ENCODE measurements around the gene SPTLC2. TPM values are rescaled to one million over a fixed set of nuclear protein-coding genes. Genes with fewer than 3 reads are reported as not detected.
A peak's percentile ranks its signal among the peaks of the same experiment; 100 is the strongest.

The SPTLC2 gene
- total RNA-seq, 1 donor from 2014 or later: 63.6 TPM

DNA sequence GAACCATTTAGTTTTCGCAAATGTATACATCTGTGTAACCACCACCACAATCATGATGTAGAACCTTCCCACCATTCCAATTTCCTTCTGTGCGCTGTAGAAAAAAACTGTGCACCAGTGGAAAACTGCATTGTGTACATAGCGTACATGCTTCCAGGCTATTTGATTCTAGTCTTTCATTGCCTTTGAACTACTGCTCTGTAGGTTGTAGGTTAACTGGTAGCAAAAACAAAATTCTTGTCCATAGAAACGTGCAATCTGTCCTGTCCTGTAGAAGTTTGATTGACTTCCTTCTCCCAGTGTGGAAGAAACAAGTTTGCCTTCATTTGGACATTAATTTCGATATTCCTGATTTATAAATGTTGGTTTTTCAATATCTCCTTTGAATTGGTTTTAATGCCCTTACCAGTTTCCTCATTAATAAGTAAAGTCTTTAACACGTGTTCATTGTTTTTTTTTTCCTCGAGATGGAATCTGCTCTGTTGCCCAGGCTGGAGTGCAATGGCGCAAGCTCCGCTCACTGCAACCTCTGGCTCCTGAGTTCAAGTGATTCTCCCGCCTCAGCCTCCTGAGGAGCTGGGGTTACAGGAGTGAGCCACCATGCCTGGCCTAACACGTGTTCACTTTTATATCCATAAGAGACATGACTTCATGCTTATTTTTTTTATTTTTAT is 114.2 kb downstream of the SPTLC2 start:
- no peak for DNase-seq (ENCODE audit: low spot score)
- Mint-ChIP-seq H3K36me3 (ENCODE audit: low read depth, unreplicated experiment) (peaks cover 8% of the 10 kb centered on the region), H3K9me3 (ENCODE audit: unreplicated experiment) (no peaks in the 10 kb centered on the region), H3K4me1 (ENCODE audit: unreplicated experiment) (peaks cover 3% of the 10 kb centered on the region), H3K4me3 (ENCODE audit: unreplicated experiment) (no peak overlapping the region), H3K27me3 (ENCODE audit: unreplicated experiment) (peaks cover 3% of the 10 kb centered on the region), H3K27ac (ENCODE audit: unreplicated experiment) (no peak overlapping the region)
- TF ChIP-seq, protein P1, sequence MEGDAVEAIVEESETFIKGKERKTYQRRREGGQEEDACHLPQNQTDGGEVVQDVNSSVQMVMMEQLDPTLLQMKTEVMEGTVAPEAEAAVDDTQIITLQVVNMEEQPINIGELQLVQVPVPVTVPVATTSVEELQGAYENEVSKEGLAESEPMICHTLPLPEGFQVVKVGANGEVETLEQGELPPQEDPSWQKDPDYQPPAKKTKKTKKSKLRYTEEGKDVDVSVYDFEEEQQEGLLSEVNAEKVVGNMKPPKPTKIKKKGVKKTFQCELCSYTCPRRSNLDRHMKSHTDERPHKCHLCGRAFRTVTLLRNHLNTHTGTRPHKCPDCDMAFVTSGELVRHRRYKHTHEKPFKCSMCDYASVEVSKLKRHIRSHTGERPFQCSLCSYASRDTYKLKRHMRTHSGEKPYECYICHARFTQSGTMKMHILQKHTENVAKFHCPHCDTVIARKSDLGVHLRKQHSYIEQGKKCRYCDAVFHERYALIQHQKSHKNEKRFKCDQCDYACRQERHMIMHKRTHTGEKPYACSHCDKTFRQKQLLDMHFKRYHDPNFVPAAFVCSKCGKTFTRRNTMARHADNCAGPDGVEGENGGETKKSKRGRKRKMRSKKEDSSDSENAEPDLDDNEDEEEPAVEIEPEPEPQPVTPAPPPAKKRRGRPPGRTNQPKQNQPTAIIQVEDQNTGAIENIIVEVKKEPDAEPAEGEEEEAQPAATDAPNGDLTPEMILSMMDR (IDR thresholded peaks at IDR 0.05; ENCODE audit: unreplicated experiment): no peak

DNA sequence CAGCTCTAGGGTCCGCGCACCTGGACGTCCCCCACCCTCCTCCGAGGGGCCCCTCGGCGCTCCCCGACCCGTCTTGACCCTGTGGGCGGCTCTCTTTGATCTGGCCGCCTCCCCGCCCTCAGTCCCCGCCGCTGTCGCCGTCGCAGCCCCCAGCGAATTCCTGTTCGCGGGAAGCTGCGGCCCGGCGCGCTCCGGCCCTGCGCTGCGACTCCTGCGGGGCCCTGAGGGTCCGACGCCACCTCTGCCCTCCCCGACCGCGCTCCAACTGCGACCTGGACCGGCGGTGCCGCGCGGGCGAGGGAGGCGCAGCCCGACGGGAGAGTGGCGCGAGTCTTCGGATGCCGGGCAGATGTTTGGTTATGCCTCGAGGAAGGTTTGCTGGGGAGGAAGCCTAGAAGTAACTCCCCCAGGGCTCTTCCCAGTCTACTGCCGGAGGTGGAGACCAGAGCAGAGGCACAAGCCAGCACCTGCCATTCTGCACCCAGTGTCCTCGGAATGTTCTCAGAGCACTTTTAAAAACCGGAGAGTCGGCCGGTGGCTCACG is 117.4 kb downstream of the SPTLC2 start:
- no peaks in the 10 kb centered on the region for H3K9me3 Mint-ChIP-seq (ENCODE audit: unreplicated experiment)
- peak; percentile 21 for DNase-seq (ENCODE audit: low spot score)
- TF ChIP-seq, protein P1 (IDR thresholded peaks at IDR 0.05; ENCODE audit: unreplicated experiment): no peak
- H3K27ac Mint-ChIP-seq (ENCODE audit: unreplicated experiment): no peak overlapping the region
- peaks cover 3% of the 10 kb centered on the region for H3K27me3 Mint-ChIP-seq (ENCODE audit: unreplicated experiment)
- peak overlapping the region; percentile 82 for H3K4me3 Mint-ChIP-seq (ENCODE audit: unreplicated experiment)
- H3K4me1 Mint-ChIP-seq (ENCODE audit: unreplicated experiment): peaks cover 3% of the 10 kb centered on the region
- H3K36me3 Mint-ChIP-seq (ENCODE audit: low read depth, unreplicated experiment): peaks cover 5% of the 10 kb centered on the region

DNA sequence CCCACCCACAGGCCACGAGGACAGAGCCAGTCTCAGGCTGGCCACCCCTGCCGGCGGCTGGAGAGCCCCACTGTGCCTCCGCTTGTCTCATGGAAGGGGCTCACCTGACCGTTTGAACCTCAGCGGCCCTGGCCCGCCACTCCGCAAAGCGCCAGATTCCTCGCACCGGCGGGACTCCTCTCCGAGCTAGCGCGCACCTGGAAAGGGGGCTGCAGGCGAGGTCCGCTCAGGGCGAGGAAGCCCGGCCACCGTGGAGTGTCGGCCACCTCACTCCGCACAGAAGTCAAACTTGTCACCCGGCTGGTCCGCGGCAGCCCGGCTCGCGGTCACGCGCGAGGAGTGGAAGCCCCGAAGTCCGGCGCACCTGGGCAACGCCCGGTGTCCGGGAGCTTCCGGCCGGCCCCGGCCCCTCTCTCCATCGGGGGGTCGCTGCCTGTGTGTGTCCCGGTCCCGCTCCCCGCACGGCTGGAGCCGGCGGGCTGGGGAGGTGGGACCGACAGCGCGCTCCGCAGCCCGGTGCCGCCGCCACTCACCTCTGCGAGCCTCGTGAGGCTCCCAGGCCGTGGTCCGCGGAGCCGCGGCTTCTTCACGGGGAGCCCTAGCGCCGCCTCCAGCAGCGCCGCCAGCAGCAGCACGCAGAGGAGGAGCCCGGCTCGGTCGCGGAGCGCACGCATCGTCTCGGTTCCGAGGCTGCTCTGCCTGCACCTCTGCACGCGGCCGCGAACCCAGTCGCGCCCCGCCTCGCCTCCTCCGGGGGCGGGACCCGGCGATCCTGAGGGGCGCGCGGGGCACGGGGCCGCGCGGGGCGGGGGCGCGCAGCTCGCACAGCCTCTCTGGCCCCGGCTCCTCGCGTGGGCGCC is 118.1 kb downstream of the SPTLC2 start, which contains the start of gene ISM2:
TSS of gene ISM2 (minus strand) at position 697 of the 860 bp plus-strand sequence. CDS start at position 674, 23 bp downstream.
- peaks cover 3% of the 10 kb centered on the region for H3K27me3 Mint-ChIP-seq (ENCODE audit: unreplicated experiment)
- no peak within 1 kb of the TSS for H3K27ac Mint-ChIP-seq (ENCODE audit: unreplicated experiment)
- TF ChIP-seq, protein P1 (IDR thresholded peaks at IDR 0.05; ENCODE audit: unreplicated experiment): no peak
- DNase-seq (ENCODE audit: low spot score): peak; percentile 48
- peak within 1 kb of the TSS; percentile 82 for H3K4me3 Mint-ChIP-seq (ENCODE audit: unreplicated experiment)
- H3K4me1 Mint-ChIP-seq (ENCODE audit: unreplicated experiment): peaks cover 3% of the 10 kb centered on the region
- peaks cover 4% of the 10 kb centered on the region for H3K36me3 Mint-ChIP-seq (ENCODE audit: low read depth, unreplicated experiment)
- no peaks in the 10 kb centered on the region for H3K9me3 Mint-ChIP-seq (ENCODE audit: unreplicated experiment)

DNA sequence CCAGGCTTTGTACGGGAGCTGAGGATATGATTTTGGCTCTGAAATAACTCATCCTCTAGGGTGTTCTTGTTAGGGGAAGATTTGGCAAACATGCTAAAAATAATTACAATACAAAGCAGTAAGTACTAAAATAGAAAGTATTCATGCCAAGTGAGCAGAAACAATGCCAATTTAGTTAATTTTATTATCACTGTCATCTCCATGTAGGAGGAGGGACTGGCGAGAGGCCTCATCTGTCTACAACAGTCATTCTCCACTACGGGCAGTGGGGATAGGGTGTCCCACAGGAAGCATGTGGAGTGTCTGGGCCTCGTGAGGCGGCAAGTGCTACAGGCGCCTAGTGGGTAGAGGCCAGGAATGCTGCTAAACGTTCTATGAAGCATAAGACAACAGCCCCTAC is 121.1 kb downstream of the SPTLC2 start:
- no peak for DNase-seq (ENCODE audit: low spot score)
- no peak overlapping the region for H3K4me3 Mint-ChIP-seq (ENCODE audit: unreplicated experiment)
- no peaks in the 10 kb centered on the region for H3K36me3 Mint-ChIP-seq (ENCODE audit: low read depth, unreplicated experiment)
- TF ChIP-seq, protein P1 (IDR thresholded peaks at IDR 0.05; ENCODE audit: unreplicated experiment): no peak
- no peaks in the 10 kb centered on the region for H3K9me3 Mint-ChIP-seq (ENCODE audit: unreplicated experiment)
- H3K4me1 Mint-ChIP-seq (ENCODE audit: unreplicated experiment): peaks cover 3% of the 10 kb centered on the region
- peaks cover 6% of the 10 kb centered on the region for H3K27me3 Mint-ChIP-seq (ENCODE audit: unreplicated experiment)
- no peak overlapping the region for H3K27ac Mint-ChIP-seq (ENCODE audit: unreplicated experiment)
